Activated CD4-positive, alpha-beta T cell treated with anti-CD3 and anti-CD28 coated beads for 48 hours (primary cell): ENCODE data around the gene ALKBH6.
"Not testable (repeated sequence)": the region's sequence is repeated elsewhere in the genome, so short reads cannot be mapped to it uniquely, and the experiment has no call there.

Experiments
- DNase-seq: peaks from one replicate; pipeline ENCODE4 v3.0.0-alpha.2; 2020

The ALKBH6 gene

GRCh38 chr19:35992907-35993765, 20.9 kb downstream of the ALKBH6 start:
- DNase-seq: no peak

GRCh38 chr19:35991731-35992450, 22.1 kb downstream of the ALKBH6 start:
- DNase-seq: no peak

- no peak for DNase-seq
These were observed 23.0 kb downstream of the ALKBH6 start for GRCh38 chr19:35990771-35991730.

GRCh38 chr19:35990156-35990555, 23.9 kb downstream of the ALKBH6 start:
- no peak for DNase-seq

GRCh38 chr19:35988824-35989223, 25.2 kb downstream of the ALKBH6 start:
- DNase-seq: no peak

GRCh38 chr19:35987571-35987896, 26.5 kb downstream of the ALKBH6 start:
- no peak for DNase-seq

- DNase-seq: peak; percentile 37
These were observed 27.1 kb downstream of the ALKBH6 start for GRCh38 chr19:35986664-35987570.

- DNase-seq: no peak
These were observed 27.9 kb downstream of the ALKBH6 start for GRCh38 chr19:35986111-35986510.

- no peak for DNase-seq
These were observed 30.8 kb downstream of the ALKBH6 start for GRCh38 chr19:35983177-35983576.

GRCh38 chr19:35980997-35981396, 33.0 kb downstream of the ALKBH6 start:
- not testable (repeated sequence) for DNase-seq

- no peak for DNase-seq
These were observed 35.1 kb downstream of the ALKBH6 start for GRCh38 chr19:35978832-35979365.

- DNase-seq: no peak
These were observed 35.7 kb downstream of the ALKBH6 start for GRCh38 chr19:35978271-35978670.

GRCh38 chr19:35977446-35978222, 36.4 kb downstream of the ALKBH6 start:
- peak; percentile 57 for DNase-seq

- DNase-seq: no peak
These were observed 38.3 kb downstream of the ALKBH6 start for GRCh38 chr19:35975608-35976214.

GRCh38 chr19:35973487-35973886, 40.5 kb downstream of the ALKBH6 start:
- DNase-seq: no peak

- DNase-seq: no peak
These were observed 47.2 kb downstream of the ALKBH6 start for GRCh38 chr19:35966771-35967170.

- DNase-seq: peak; percentile 68
These were observed 50.5 kb downstream of the ALKBH6 start for GRCh38 chr19:35963514-35963913.

GRCh38 chr19:35960432-35960972, 53.5 kb downstream of the ALKBH6 start:
- no peak for DNase-seq

- DNase-seq: no peak
These were observed 54.1 kb downstream of the ALKBH6 start for GRCh38 chr19:35959968-35960320.
